ENCODE data around the gene USH1C. TPM values are rescaled to one million over a fixed set of nuclear protein-coding genes. Genes with fewer than 3 reads are reported as not detected.

The USH1C gene
- total and polyA plus RNA-seq, 2 of the 13 experiments (the other 11 are each of a cell fraction or from before 2014, with no cell fraction given), result not detected

DNA sequence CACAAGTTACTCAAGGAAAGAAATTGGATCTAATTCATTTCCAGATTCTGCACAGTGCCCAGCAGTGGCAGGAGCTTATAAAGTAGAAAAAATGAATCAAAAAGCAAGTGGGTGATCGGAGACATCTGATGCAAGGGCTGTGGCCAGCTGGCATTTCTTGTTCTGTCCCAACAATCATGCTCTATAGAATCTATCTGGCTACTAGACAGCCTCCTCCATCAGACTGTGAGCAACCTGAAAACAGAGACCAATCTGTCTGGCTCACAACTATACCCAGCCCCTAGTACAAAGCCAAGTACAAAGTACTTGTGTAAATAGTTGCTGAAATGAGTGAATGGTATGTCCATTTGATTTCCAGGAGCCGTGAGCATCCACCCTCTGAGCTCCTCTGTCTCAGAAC lies 11.4 kb downstream of the USH1C start:
- DNase-seq (ENCODE audit: low spot score) (peak; percentile 12), ATAC-seq (no peak), FAIRE-seq (no peak)
- peak; percentile 50; the same call in 1 of the 2 replicates for TF ChIP-seq BCL6 (CRISPR knock-in tag; IDR thresholded peaks at IDR 0.05)
- TF ChIP-seq ZNF333 (CRISPR knock-in tag; IDR thresholded peaks at IDR 0.05; ENCODE audit: borderline replicate concordance), result no peak
- peak; percentile 98 for TF ChIP-seq ZSCAN22 (CRISPR knock-in tag; IDR thresholded peaks at IDR 0.05)
- peak; percentile 70 for TF ChIP-seq ZFP36 (IDR thresholded peaks at IDR 0.05; ENCODE audit: borderline replicate concordance, low read depth, low read length, partially characterized antibody)
- TF ChIP-seq, protein P1, sequence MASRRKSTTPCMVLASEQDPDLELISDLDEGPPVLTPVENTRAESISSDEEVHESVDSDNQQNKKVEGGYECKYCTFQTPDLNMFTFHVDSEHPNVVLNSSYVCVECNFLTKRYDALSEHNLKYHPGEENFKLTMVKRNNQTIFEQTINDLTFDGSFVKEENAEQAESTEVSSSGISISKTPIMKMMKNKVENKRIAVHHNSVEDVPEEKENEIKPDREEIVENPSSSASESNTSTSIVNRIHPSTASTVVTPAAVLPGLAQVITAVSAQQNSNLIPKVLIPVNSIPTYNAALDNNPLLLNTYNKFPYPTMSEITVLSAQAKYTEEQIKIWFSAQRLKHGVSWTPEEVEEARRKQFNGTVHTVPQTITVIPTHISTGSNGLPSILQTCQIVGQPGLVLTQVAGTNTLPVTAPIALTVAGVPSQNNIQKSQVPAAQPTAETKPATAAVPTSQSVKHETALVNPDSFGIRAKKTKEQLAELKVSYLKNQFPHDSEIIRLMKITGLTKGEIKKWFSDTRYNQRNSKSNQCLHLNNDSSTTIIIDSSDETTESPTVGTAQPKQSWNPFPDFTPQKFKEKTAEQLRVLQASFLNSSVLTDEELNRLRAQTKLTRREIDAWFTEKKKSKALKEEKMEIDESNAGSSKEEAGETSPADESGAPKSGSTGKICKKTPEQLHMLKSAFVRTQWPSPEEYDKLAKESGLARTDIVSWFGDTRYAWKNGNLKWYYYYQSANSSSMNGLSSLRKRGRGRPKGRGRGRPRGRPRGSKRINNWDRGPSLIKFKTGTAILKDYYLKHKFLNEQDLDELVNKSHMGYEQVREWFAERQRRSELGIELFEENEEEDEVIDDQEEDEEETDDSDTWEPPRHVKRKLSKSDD (CRISPR knock-in tag; IDR thresholded peaks at IDR 0.05; ENCODE audit: low read depth), result no peak
- Histone ChIP-seq H3K4me3 (replicated peaks in 1 of 3; ENCODE audit: insufficient read depth in 1 of 3, low read depth in 2 of 3, low read length in 3 of 3) (no peak overlapping the region), H3K27me3 (ENCODE audit: control insufficient read depth in 1 of 2, insufficient read depth in 2 of 2, low read length in 2 of 2) (peaks cover 0 to 28% of the 10 kb centered on the region in 2 experiments; a peak in 4 of 5 replicates), H3K27ac (ENCODE audit: extremely low read length, insufficient read depth, low read length) (no peak overlapping the region), H4K20me1 (ENCODE audit: insufficient read depth, low read length) (no peaks in the 10 kb centered on the region), H3K4me1 (ENCODE audit: insufficient read depth, low read length) (peaks cover 28% of the 10 kb centered on the region), H3K9me3 (ENCODE audit: low read length) (no peaks in the 10 kb centered on the region), H3K36me3 (replicated peaks in 1 of 2; ENCODE audit: control insufficient read depth in 1 of 2, insufficient read depth in 2 of 2, low read length in 2 of 2) (no peaks in the 10 kb centered on the region), H3K9ac (ENCODE audit: insufficient read depth, low read depth, low read length) (no peak overlapping the region), H3K79me2 (ENCODE audit: insufficient read depth, low read length) (no peaks in the 10 kb centered on the region), H3K4me2 (ENCODE audit: low read depth, low read length) (no peak overlapping the region), H2AFZ (ENCODE audit: low read length) (no peak overlapping the region)
- in situ Hi-C loops (cut with HindIII; ENCODE audit: extremely low pct_ligation_motif_present, low pct_unique_long_range_greater_than_20kb) (no loop called here), intact Hi-C loops (cut with micrococcal nuclease; ENCODE audit: unreplicated experiment) (no loop called here)
- BruUV-seq (replicated peaks), result no TSS peak
- ChIA-PET POLR2A (no interaction called here), CTCF (ENCODE audit: low intra/inter-chr PET ratio, low total read pairs) (no interaction called here)
- 29% methylated on average over 1 of the region's 2 CpGs for WGBS (ENCODE audit: low lambda C conversion rate)

DNA sequence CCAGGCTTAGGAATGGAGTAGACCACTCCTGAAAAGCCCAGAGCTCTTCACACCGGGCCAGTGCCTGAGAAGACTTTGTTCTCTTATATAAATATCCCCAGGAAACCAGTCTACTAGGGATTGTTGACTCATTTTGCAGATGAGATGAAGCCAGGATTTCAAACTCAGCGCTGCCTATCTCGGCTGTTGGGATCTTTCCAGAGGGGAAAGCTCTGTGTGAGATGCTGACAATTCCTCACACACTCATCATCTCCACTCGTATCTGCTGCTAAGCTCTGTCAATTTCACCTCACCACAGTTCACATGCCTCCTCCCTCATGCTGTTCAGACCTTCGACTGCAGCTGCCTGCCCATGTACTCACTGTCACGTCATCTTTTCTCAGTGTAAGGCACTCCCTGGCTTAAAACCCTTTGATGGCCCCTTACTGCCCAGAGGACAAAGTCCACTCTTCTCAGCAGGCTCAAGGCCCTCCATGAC lies 12.5 kb downstream of the USH1C start:
- no TSS peak for BruUV-seq (replicated peaks)
- POLR2A ChIA-PET, result interaction anchor here (1.2 to 2.1 kb wide), 2 partner anchors 10 to 178 kb away, joined by 5 to 8 read pairs; no protein-coding TSS in a partner anchor
- Histone ChIP-seq H3K4me2 (ENCODE audit: low read depth, low read length) (peak overlapping the region; percentile 70), H2AFZ (ENCODE audit: low read length) (no peak overlapping the region), H3K9ac (ENCODE audit: insufficient read depth, low read depth, low read length) (no peak overlapping the region), H3K27ac (ENCODE audit: extremely low read length, insufficient read depth, low read length) (no peak overlapping the region), H3K4me1 (ENCODE audit: insufficient read depth, low read length) (peaks cover 28% of the 10 kb centered on the region), H3K27me3 (ENCODE audit: control insufficient read depth in 1 of 2, insufficient read depth in 2 of 2, low read length in 2 of 2) (peaks cover 0 to 28% of the 10 kb centered on the region in 2 experiments; a peak in 4 of 5 replicates), H3K4me3 (replicated peaks in 1 of 3; ENCODE audit: insufficient read depth in 1 of 3, low read depth in 2 of 3, low read length in 3 of 3) (peak overlapping the region in 2 of 3 experiments; percentile 5 to 50; a peak in 1 of 6 replicates), H3K79me2 (ENCODE audit: insufficient read depth, low read length) (no peaks in the 10 kb centered on the region), H3K36me3 (replicated peaks in 1 of 2; ENCODE audit: control insufficient read depth in 1 of 2, insufficient read depth in 2 of 2, low read length in 2 of 2) (no peaks in the 10 kb centered on the region), H3K9me3 (ENCODE audit: low read length) (no peaks in the 10 kb centered on the region), H4K20me1 (ENCODE audit: insufficient read depth, low read length) (no peaks in the 10 kb centered on the region)
- peak; percentile 51 for ATAC-seq
- CTCF ChIA-PET (ENCODE audit: low intra/inter-chr PET ratio, low total read pairs), result no interaction called here
- WGBS (ENCODE audit: low lambda C conversion rate), result 3% methylated on average over 6 of the region's 6 CpGs
- no peak for FAIRE-seq
- intact Hi-C loops (cut with micrococcal nuclease; ENCODE audit: unreplicated experiment) (no loop called here), in situ Hi-C loops (cut with HindIII; ENCODE audit: extremely low pct_ligation_motif_present, low pct_unique_long_range_greater_than_20kb) (no loop called here)
- peak; percentile 33 for DNase-seq (ENCODE audit: low spot score)
- TF ChIP-seq ZNF263 (CRISPR knock-in tag; IDR thresholded peaks at IDR 0.05) (no peak), HNF4A (CRISPR knock-in tag; IDR thresholded peaks at IDR 0.05) (peak; percentile 50; the same call in 1 of the 2 replicates), CREB1 (IDR thresholded peaks at IDR 0.05) (peak; percentile 61), CREB1 (CRISPR knock-in tag; IDR thresholded peaks at IDR 0.05) (no peak), SAFB2 (CRISPR knock-in tag; IDR thresholded peaks at IDR 0.05; ENCODE audit: borderline replicate concordance, low read depth) (0 out of 2 replicates have a peak, but pooled peaks have one; percentile 22), ZNF180 (CRISPR knock-in tag; IDR thresholded peaks at IDR 0.05; ENCODE audit: borderline replicate concordance, low read depth) (no peak), ZNF557 (CRISPR knock-in tag; IDR thresholded peaks at IDR 0.05) (no peak), SNAI1 (CRISPR knock-in tag; IDR thresholded peaks at IDR 0.05; ENCODE audit: borderline replicate concordance) (no peak), ZNF317 (CRISPR knock-in tag; IDR thresholded peaks at IDR 0.05) (no peak), MAF1 (CRISPR knock-in tag; IDR thresholded peaks at IDR 0.05; ENCODE audit: borderline replicate concordance) (no peak), PITX1 (CRISPR knock-in tag; IDR thresholded peaks at IDR 0.05) (no peak), ZFP37 (CRISPR knock-in tag; IDR thresholded peaks at IDR 0.05; ENCODE audit: borderline replicate concordance) (no peak)
